Skeletal muscle tissue (tissue), 4 donors: ENCODE results near the gene HAND1. TPM values are rescaled to one million over a fixed set of nuclear protein-coding genes. Genes with fewer than 3 reads are reported as not detected.

Experiments
- H3K27ac ChIP-seq: one replicate; pipeline ENCODE4 v1.7.0; 2013; ENCODE audit warnings: mild to moderate bottlenecking, low read depth, low read length, inconsistent platforms
- H3K27me3 ChIP-seq, 3 donors: one replicate each; pipeline ENCODE4 v1.7.0; 2013; ENCODE audit warnings: low read length in 3 of 3; ENCODE audit not compliant: control insufficient read depth in 3 of 3, insufficient read depth in 3 of 3
- H3K36me3 ChIP-seq, 3 donors: one replicate each; pipeline ENCODE4 v1.7.0; 2013; ENCODE audit warnings: low read length in 3 of 3; ENCODE audit not compliant: control insufficient read depth in 3 of 3, insufficient read depth in 3 of 3
- H3K4me1 ChIP-seq, 3 donors: one replicate each; pipeline ENCODE4 v1.7.0; 2013; ENCODE audit warnings: low read length in 3 of 3, mild to moderate bottlenecking in 3 of 3; ENCODE audit not compliant: control insufficient read depth in 3 of 3, insufficient read depth in 3 of 3
- H3K4me3 ChIP-seq, 3 donors: one replicate each; pipeline ENCODE4 v1.7.0; 2013; ENCODE audit warnings: low read length in 3 of 3
- H3K9ac ChIP-seq, 3 donors: one replicate each; pipeline ENCODE4 v1.7.0; 2013; ENCODE audit warnings: low read length in 3 of 3, mild to moderate bottlenecking in 3 of 3, moderate library complexity in 2 of 3, low read depth in 1 of 3
- H3K9me3 ChIP-seq, 3 donors: one replicate each; pipeline ENCODE4 v1.7.0; 2013; ENCODE audit warnings: low read length in 3 of 3; ENCODE audit not compliant: control insufficient read depth in 3 of 3
- total RNA-seq: library from RNA; depleted of rRNA; stranded (reverse); fragments of >200 nt; gene quantifications from one replicate; pipeline ENCODE4 v1.2.3, GENCODE V29; 2014
- donor health status: Osteomylitis.

Gene HAND1
- total RNA-seq, 1 donor from 2014 or later: not detected

- H3K36me3 ChIP-seq: no peaks in the 10 kb centered on the region
- H3K4me1 ChIP-seq: no peaks in the 10 kb centered on the region
- no peak overlapping the region for H3K9ac ChIP-seq
- peaks cover 24 to 44% (median 31%) of the 10 kb centered on the region in 3 donors for H3K27me3 ChIP-seq
- H3K9me3 ChIP-seq: no peaks in the 10 kb centered on the region
- no peak overlapping the region for H3K27ac ChIP-seq
- H3K4me3 ChIP-seq: no peak overlapping the region
These were observed 15.2 kb upstream of the HAND1 start for GRCh38 chr5:154493274-154493673.

GRCh38 chr5:154491941-154492340 lies 13.9 kb upstream of the HAND1 start:
- Histone ChIP-seq H3K27ac (no peak overlapping the region), H3K36me3 (no peaks in the 10 kb centered on the region), H3K4me3 (no peak overlapping the region), H3K9me3 (no peaks in the 10 kb centered on the region), H3K4me1 (no peaks in the 10 kb centered on the region), H3K9ac (no peak overlapping the region), H3K27me3 (peaks cover 33 to 49% (median 41%) of the 10 kb centered on the region in 3 donors)

GRCh38 chr5:154487541-154487940 lies 9.5 kb upstream of the HAND1 start:
- Histone ChIP-seq H3K9me3 (no peaks in the 10 kb centered on the region), H3K4me1 (peaks cover 7 to 12% (median 8%) of the 10 kb centered on the region in 3 donors), H3K27ac (no peak overlapping the region), H3K4me3 (no peak overlapping the region), H3K36me3 (no peaks in the 10 kb centered on the region), H3K9ac (no peak overlapping the region), H3K27me3 (peaks cover 66 to 75% (median 70%) of the 10 kb centered on the region in 3 donors)

- no peak overlapping the region for H3K4me3 ChIP-seq
- H3K9me3 ChIP-seq: no peaks in the 10 kb centered on the region
- no peak overlapping the region for H3K9ac ChIP-seq
- no peak overlapping the region for H3K27ac ChIP-seq
- no peaks in the 10 kb centered on the region for H3K36me3 ChIP-seq
- H3K4me1 ChIP-seq: peaks cover 7 to 12% (median 8%) of the 10 kb centered on the region in 3 donors
- peaks cover 71 to 81% (median 76%) of the 10 kb centered on the region in 3 donors for H3K27me3 ChIP-seq
These were observed 8.4 kb upstream of the HAND1 start for GRCh38 chr5:154486427-154486866.

- Histone ChIP-seq H3K36me3 (no peaks in the 10 kb centered on the region), H3K9me3 (no peaks in the 10 kb centered on the region), H3K4me1 (peaks cover 7 to 12% (median 8%) of the 10 kb centered on the region in 3 donors), H3K27me3 (peaks cover 76 to 86% (median 81%) of the 10 kb centered on the region in 3 donors), H3K4me3 (no peak overlapping the region), H3K27ac (no peak overlapping the region), H3K9ac (no peak overlapping the region)
These were observed 7.9 kb upstream of the HAND1 start for GRCh38 chr5:154485850-154486426.

DNA sequence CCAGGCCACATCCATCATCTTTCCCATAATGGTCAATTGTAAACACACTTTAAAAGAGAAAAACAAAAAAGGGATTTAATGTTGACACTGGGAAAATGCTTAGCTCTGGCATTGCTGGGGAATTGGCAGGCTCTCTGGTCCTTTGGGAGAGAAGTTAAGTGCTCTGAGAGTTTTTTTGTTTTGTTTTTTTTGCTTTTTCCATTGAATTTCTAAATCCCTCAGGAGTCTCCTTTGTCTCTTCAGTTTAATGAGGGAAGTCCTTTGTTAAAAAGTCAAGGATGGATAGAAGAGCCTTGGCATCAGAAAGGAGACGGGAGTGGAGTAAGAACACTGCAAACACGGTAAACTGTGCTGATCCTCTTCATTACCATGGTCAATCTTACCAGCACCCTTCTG lies 7.1 kb upstream of the HAND1 start:
- Histone ChIP-seq H3K27ac (no peak overlapping the region), H3K9ac (no peak overlapping the region), H3K27me3 (peaks cover 84 to 90% (median 89%) of the 10 kb centered on the region in 3 donors), H3K9me3 (no peaks in the 10 kb centered on the region), H3K4me3 (no peak overlapping the region), H3K4me1 (peaks cover 7 to 12% (median 8%) of the 10 kb centered on the region in 3 donors), H3K36me3 (no peaks in the 10 kb centered on the region)

- Histone ChIP-seq H3K9ac (no peak overlapping the region), H3K4me1 (peaks cover 7 to 14% (median 8%) of the 10 kb centered on the region in 3 donors), H3K27me3 (peaks cover 86 to 92% (median 89%) of the 10 kb centered on the region in 3 donors), H3K9me3 (no peaks in the 10 kb centered on the region), H3K36me3 (no peaks in the 10 kb centered on the region), H3K27ac (no peak overlapping the region), H3K4me3 (no peak overlapping the region)
These were observed 6.5 kb upstream of the HAND1 start for GRCh38 chr5:154484393-154485095.

GRCh38 chr5:154483654-154484392 lies 5.8 kb upstream of the HAND1 start:
- Histone ChIP-seq H3K27me3 (peaks cover 91 to 93% (median 91%) of the 10 kb centered on the region in 3 donors), H3K4me3 (peak overlapping the region in 1 of 3 donors; percentile 13), H3K4me1 (peaks cover 13 to 21% (median 14%) of the 10 kb centered on the region in 3 donors), H3K9ac (no peak overlapping the region), H3K9me3 (no peaks in the 10 kb centered on the region), H3K36me3 (no peaks in the 10 kb centered on the region), H3K27ac (no peak overlapping the region)

- Histone ChIP-seq H3K4me3 (no peak overlapping the region), H3K9me3 (no peaks in the 10 kb centered on the region), H3K27me3 (peaks cover 93 to 98% (median 98%) of the 10 kb centered on the region in 3 donors), H3K36me3 (no peaks in the 10 kb centered on the region), H3K9ac (no peak overlapping the region), H3K27ac (no peak overlapping the region), H3K4me1 (peaks cover 18 to 29% (median 19%) of the 10 kb centered on the region in 3 donors)
These were observed 4.8 kb upstream of the HAND1 start for GRCh38 chr5:154482528-154483449.
